Measurements from ENCODE around the gene ZSWIM7. TPM values are rescaled to one million over a fixed set of nuclear protein-coding genes. Genes with fewer than 3 reads are reported as not detected.

Gene ZSWIM7, protein sequence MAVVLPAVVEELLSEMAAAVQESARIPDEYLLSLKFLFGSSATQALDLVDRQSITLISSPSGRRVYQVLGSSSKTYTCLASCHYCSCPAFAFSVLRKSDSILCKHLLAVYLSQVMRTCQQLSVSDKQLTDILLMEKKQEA
- total RNA-seq: 10 to 100 TPM; 19.6 to 21.8 TPM

DNA sequence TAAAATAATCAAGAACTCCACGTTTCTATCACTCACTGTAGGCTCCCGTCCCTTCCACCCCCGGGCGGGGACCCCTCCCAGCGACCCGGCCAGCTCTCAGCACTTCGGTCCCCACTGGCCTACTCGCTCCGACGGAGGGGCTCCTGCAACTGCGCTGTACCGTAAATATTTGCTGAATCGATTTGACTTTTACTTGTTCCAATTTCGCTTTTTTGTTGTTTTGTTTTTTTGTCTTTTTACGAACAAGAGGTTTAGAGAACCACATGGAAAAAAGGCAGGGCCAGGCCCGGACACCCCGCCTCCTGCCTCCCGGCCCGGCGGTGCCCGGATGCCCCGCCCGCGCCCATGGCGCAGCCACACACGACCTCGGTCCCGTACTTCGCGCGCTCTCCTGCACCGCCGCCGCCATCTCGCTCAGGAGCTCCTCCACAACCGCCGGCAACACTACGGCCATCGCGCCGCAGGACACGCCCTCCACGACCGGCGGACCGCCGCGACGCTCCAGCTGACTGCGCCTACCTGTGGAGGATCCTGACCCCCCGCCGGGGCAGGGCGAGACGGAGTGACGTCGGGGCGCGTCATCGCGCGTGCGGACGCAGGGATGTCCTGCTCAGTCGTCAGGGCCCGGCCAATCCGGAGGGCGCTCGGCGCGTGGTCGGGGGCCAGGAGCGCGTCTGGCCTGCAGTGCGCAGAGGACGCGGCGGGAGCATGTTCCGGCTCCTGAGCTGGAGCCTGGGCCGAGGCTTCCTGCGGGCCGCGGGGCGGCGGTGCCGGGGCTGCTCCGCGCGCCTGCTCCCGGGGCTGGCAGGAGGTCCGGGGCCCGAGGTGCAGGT is at the start of gene ZSWIM7, which contains the start of gene TTC19:
Gene ZSWIM7, minus strand, starts transcription at position 564 of the 833 bp plus-strand sequence. Its CDS starts 110 bp downstream, at position 454.
Gene TTC19, plus strand, starts transcription at position 684 of the 833 bp plus-strand sequence. Its CDS starts 25 bp downstream, at position 709.
- peak within 1 kb of the TSS; percentile 97 for H3K4me3 Mint-ChIP-seq
- DNase-seq: peak; percentile 97
- POLR2A ChIA-PET: interaction anchor here (0.6 to 4.7 kb wide), 11 partner anchors 12 to 417 kb away, joined by 3 to 37 read pairs (median 4); partner anchors contain the start of genes ADORA2B, NCOR1 and PIGL
- H3K4me1 Mint-ChIP-seq: peaks cover 26% of the 10 kb centered on the region
- H3K27ac Mint-ChIP-seq: peak within 1 kb of the TSS; percentile 99
- peaks cover 35% of the 10 kb centered on the region for H3K36me3 Mint-ChIP-seq
- ATAC-seq (ENCODE audit: low read depth): peak; percentile 92
- no peaks in the 10 kb centered on the region for H3K27me3 Mint-ChIP-seq
- no peaks in the 10 kb centered on the region for H3K9me3 Mint-ChIP-seq

DNA sequence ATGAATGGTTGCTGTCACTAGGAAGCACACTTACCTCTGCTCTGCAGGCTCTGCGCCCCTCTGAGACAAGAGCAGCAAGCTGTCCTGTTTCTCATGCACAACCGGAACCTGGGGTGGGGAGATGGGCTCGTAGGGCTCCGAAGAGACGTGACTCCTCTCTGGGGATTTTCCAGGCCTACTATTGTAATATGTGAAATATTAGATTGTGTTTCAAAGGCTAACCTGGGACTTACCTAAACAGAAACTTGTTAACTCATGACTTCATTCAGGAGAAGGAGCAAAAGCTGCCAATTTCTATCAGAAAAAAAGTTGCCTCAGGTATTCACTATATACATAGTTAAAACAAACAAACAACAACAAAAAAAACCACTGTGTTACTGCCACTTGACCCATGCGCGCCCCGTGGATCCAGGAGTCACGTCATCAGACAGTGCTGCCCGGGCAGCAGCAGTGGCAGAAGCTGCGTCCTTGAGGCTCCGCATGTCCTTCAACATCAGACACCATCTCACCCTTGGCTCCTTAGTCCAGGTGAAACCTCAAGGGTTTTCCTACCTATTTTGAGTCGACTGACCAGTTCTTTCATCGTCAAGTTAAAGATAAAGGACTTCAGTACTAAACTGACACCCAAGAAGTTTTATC is 49.4 kb upstream of the ZSWIM7 start:
- POLR2A ChIA-PET: no interaction called here
- H3K4me1 Mint-ChIP-seq: peaks cover 15% of the 10 kb centered on the region
- H3K9me3 Mint-ChIP-seq: peaks cover 1% of the 10 kb centered on the region
- H3K27ac Mint-ChIP-seq: no peak overlapping the region
- H3K36me3 Mint-ChIP-seq: peaks cover 50% of the 10 kb centered on the region
- H3K4me3 Mint-ChIP-seq: no peak overlapping the region
- no peak for ATAC-seq (ENCODE audit: low read depth)
- no peaks in the 10 kb centered on the region for H3K27me3 Mint-ChIP-seq
- DNase-seq: no peak

DNA sequence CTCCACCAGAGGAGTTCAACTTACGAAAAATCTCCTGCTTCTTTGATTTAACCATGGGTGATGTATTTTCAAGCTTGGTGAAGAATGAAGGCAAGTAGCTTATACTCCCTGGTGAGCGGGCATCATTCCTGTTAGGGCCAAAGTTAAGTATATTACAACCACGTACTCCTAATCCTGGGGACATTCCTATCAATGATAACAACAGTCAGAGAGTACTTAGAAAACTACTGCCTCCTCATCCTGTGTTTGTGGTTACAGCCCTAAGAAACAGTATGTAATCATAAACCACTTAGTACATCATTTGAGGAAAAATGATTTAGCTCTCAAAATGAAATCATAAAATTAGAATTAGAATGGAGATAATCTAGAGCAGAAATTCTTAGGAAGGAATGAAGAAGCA is 47.5 kb upstream of the ZSWIM7 start:
- peaks cover 15% of the 10 kb centered on the region for H3K4me1 Mint-ChIP-seq
- ATAC-seq (ENCODE audit: low read depth) (no peak), DNase-seq (no peak)
- H3K4me3 Mint-ChIP-seq: no peak overlapping the region
- H3K27ac Mint-ChIP-seq: no peak overlapping the region
- no peaks in the 10 kb centered on the region for H3K9me3 Mint-ChIP-seq
- H3K36me3 Mint-ChIP-seq: peaks cover 44% of the 10 kb centered on the region
- POLR2A ChIA-PET: no interaction called here
- no peaks in the 10 kb centered on the region for H3K27me3 Mint-ChIP-seq

DNA sequence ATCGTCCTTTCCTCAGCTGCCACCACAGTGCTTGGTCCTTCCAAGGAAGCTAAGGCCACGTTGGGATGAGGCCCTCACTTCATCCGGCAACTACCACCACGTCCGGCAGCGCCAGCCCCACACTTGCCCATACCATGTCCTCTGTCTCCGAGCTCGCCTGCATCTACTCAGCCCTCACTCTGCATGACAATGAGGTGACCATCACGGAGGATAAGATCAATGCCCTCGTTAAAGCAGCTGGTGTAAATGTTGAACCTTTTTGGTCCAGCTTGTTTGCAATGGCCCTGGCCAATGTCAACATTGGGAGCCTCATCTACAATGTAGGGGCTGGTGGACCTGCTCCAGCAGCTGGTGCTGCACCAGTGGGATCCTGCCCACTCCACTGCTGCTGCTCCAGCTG is 45.0 kb upstream of the ZSWIM7 start:
- Mint-ChIP-seq H3K4me3 (no peak overlapping the region), H3K9me3 (no peaks in the 10 kb centered on the region), H3K27me3 (no peaks in the 10 kb centered on the region), H3K27ac (no peak overlapping the region), H3K4me1 (peaks cover 15% of the 10 kb centered on the region), H3K36me3 (peaks cover 49% of the 10 kb centered on the region)
- DNase-seq (no peak), ATAC-seq (ENCODE audit: low read depth) (no peak)
- POLR2A ChIA-PET: no interaction called here

DNA sequence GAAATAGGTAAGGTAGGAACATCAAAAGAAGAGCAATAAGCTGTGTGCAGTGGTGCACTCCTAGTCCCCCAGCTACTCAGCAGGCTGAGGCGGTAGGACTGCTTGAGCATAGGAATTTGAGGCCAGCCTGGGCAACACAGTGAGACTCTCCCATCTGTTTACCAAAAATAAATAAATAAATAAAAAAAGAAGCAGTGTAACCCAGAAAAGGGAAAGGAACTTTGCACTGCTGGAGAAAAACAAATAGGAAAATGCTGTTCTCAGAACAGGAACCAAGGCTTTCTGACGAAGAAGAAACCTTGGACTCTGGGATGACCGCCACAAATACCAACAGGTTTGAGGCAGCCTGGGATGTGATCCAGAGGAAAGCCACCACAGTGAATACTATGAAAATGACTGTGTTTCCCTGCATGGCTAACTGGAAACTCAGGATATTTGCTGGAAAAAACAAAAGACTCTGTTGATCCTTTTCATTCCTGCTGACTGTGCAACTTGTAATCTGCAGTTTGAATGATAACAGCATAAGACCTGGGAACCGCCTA is 41.3 kb upstream of the ZSWIM7 start:
- POLR2A ChIA-PET: no interaction called here
- Mint-ChIP-seq H3K4me1 (peaks cover 5% of the 10 kb centered on the region), H3K27ac (no peak overlapping the region), H3K9me3 (no peaks in the 10 kb centered on the region), H3K4me3 (no peak overlapping the region), H3K36me3 (peaks cover 47% of the 10 kb centered on the region), H3K27me3 (no peaks in the 10 kb centered on the region)
- no peak for ATAC-seq (ENCODE audit: low read depth)
- no peak for DNase-seq

DNA sequence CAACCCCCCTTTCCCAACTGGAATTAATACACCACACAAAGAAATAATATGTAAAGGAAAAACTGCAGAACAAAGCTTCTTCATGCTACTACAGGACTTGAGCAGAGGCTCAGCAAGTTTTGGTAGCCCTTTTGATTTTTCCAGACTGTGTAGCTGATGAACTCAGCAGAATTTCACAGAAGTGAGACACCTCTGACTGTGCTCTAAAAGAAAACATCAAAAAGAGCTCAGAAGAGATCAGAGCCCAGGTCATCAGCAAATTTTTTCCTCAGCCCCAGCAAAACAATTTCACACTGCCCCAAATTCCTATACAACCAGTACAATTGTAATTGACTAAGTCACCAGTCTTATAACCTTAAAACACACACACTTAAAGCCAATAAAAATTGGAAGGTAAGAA is 38.1 kb upstream of the ZSWIM7 start:
- Mint-ChIP-seq H3K4me3 (no peak overlapping the region), H3K4me1 (peaks cover 10% of the 10 kb centered on the region), H3K9me3 (no peaks in the 10 kb centered on the region), H3K36me3 (peaks cover 48% of the 10 kb centered on the region), H3K27ac (no peak overlapping the region), H3K27me3 (no peaks in the 10 kb centered on the region)
- POLR2A ChIA-PET: interaction anchor here (0.6 kb wide), 1 partner anchor 560 kb away, joined by 3 read pairs; no protein-coding TSS in a partner anchor
- DNase-seq (no peak), ATAC-seq (ENCODE audit: low read depth) (no peak)

DNA sequence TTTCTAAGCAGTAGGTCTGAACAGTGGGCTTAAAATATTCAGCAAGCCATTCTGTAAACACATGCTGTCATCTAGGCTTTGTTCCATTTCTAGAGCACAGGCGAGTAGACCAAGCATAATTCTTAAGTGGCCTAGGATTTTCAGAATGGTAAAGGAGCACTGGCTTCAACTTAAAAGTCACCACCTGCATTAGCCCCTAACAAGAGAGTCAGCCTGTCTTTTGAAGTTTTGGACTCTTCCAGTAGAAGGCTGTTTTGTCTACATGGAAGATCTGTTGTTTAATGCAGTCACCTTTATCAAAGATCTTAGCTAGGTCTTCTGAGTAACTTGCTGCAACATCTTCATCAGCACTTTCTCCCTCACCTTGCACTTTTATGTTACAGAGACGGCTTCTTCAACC is 36.8 kb upstream of the ZSWIM7 start:
- H3K27me3 Mint-ChIP-seq: no peaks in the 10 kb centered on the region
- H3K36me3 Mint-ChIP-seq: peaks cover 46% of the 10 kb centered on the region
- H3K4me3 Mint-ChIP-seq: no peak overlapping the region
- DNase-seq (no peak), ATAC-seq (ENCODE audit: low read depth) (no peak)
- H3K9me3 Mint-ChIP-seq: no peaks in the 10 kb centered on the region
- no peak overlapping the region for H3K27ac Mint-ChIP-seq
- peaks cover 10% of the 10 kb centered on the region for H3K4me1 Mint-ChIP-seq
- POLR2A ChIA-PET: no interaction called here

DNA sequence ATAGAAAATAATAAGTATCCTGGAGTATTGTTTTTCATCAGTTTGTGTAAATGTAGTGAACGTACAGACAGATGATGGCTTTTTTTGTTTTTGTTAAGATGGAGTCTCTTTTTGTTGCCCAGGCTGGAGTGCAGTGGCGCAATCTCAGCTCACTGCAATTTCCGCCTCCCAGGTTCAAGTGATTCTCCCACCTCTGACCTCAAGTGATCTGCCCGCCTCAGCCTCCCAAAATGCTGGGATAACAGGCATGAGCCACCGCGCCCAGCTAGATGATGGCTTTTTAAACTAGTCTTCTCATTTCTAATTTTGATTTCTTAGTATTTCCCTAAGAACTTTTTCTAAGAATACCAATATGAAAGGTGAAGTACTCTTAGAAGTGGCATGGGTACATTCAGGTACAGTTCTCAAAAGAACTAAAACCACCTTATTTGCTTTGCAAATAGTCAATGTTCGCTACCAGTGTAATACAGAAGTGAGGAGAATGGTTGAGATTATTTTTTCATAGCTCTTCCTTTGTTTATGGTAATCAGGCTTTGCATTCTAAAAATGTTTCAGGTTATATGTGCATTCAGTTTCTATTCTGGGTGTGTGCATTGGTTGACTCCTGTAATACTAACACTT is 34.3 kb upstream of the ZSWIM7 start:
- DNase-seq (no peak), ATAC-seq (ENCODE audit: low read depth) (no peak)
- no peak overlapping the region for H3K4me3 Mint-ChIP-seq
- H3K4me1 Mint-ChIP-seq: peaks cover 10% of the 10 kb centered on the region
- POLR2A ChIA-PET: no interaction called here
- no peaks in the 10 kb centered on the region for H3K9me3 Mint-ChIP-seq
- H3K27ac Mint-ChIP-seq: no peak overlapping the region
- H3K27me3 Mint-ChIP-seq: no peaks in the 10 kb centered on the region
- peaks cover 51% of the 10 kb centered on the region for H3K36me3 Mint-ChIP-seq

DNA sequence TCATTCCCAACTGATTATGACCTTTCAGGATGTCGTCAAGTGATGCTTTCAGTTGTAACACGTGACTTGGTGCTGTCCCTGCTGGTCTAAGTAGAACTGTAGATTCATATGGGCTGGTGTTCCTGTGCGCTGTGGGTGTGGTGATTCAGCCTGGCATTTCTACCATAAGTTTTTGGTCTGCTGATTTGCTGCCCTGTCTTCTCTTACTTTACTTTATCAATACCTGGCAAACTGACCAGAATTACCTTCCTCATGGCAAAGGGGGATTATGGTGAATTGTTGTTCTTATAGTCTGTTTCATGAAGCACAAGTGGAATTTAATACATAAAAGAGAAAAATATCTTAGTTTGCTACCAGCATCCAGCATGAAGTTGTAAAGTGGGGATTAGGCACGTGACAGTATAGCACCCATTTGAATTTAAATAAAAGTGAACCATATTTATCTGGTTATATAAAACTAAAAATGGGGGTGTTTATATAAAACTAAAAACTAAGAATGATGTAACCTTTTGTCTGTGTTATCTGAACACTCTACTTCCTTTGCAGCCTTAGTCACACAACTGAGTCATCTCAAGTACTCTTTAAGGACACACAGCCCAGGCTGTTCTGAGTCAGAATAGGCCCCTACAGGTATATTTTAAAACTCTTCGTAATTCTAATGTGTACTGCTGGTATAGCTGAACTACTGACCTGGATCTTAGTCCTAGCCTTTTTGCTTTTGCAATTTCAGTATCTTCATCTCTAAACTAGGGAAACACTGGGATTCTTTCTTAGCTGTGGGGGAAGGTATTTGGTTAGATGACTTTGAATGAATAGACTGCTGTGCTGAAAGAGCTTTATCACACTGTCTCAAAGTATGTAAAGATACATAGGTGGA is 28.4 kb upstream of the ZSWIM7 start:
- POLR2A ChIA-PET: interaction anchor here (1.5 kb wide), 1 partner anchor 28 kb away, joined by 7 read pairs; the partner anchor contains the start of genes TTC19 and ZSWIM7
- H3K27me3 Mint-ChIP-seq: no peaks in the 10 kb centered on the region
- H3K4me3 Mint-ChIP-seq: peak overlapping the region; percentile 51
- DNase-seq (no peak), ATAC-seq (ENCODE audit: low read depth) (peak; percentile 100)
- H3K27ac Mint-ChIP-seq: peak overlapping the region; percentile 74
- H3K36me3 Mint-ChIP-seq: peaks cover 67% of the 10 kb centered on the region
- no peaks in the 10 kb centered on the region for H3K9me3 Mint-ChIP-seq
- peaks cover 20% of the 10 kb centered on the region for H3K4me1 Mint-ChIP-seq

DNA sequence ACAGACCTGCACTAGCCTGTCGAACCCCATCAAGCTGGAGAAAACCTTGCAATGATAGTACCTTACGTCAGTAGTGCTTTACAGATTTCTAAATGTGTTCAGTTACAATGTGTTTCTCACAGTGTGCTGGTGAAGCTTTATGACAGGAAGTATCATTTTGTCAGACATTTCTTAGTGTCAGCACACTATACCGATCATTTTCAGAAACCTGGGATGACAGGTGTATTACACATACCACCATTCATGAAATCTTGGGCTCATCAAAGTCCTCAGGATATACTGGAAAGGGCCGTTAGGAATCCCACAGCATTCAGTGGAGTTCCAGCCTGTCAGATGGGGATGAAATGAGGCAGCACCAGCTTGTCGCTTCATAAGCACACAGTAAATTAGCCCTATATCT is 27.4 kb upstream of the ZSWIM7 start:
- DNase-seq: no peak
- no peak overlapping the region for H3K4me3 Mint-ChIP-seq
- POLR2A ChIA-PET: interaction anchor here (1.5 kb wide), 1 partner anchor 27 kb away, joined by 7 read pairs; the partner anchor contains the start of genes TTC19 and ZSWIM7
- H3K9me3 Mint-ChIP-seq: no peaks in the 10 kb centered on the region
- no peaks in the 10 kb centered on the region for H3K27me3 Mint-ChIP-seq
- peaks cover 22% of the 10 kb centered on the region for H3K4me1 Mint-ChIP-seq
- H3K36me3 Mint-ChIP-seq: peaks cover 66% of the 10 kb centered on the region
- ATAC-seq (ENCODE audit: low read depth): no peak
- peak overlapping the region; percentile 74 for H3K27ac Mint-ChIP-seq

DNA sequence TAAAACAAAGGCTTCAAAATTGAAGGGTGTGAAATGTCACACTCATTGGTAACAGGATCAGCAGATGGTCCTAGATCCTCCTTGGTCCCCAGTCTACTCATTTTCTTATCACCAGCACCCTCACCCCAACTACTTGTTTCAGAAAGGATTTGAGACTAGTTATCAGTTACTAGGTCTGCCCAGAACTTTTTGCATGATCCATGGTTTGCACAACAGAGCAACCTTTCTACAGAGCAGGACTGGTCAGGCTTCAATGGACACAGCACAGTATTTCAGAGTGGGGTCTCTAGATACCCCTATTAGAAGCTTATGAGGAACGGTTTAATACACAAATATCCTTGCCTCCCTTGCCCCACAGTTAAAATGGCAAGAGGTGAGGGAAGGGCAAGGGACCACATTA is 25.7 kb upstream of the ZSWIM7 start:
- H3K36me3 Mint-ChIP-seq: peaks cover 66% of the 10 kb centered on the region
- H3K27me3 Mint-ChIP-seq: no peaks in the 10 kb centered on the region
- no peak overlapping the region for H3K27ac Mint-ChIP-seq

DNA sequence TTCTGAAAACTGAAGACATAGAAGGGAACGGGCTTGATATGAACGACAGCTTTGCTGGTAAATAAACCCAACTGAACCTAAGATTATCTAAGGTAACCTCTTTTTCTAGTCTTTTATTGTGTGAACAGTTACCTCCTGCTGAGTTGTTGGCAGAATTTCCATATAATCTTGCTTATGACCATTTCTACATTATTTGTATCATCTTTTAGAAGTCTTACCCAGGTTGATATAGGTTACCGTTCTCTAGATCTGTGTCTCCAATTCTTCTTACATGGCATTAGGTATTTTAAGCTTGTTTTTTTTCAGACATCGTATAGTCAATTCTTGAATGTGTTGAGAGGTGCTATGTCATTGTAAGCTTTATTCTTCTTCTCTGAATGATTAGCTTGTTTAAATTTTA is 24.4 kb upstream of the ZSWIM7 start:
- Mint-ChIP-seq H3K27me3 (no peaks in the 10 kb centered on the region), H3K4me1 (peaks cover 31% of the 10 kb centered on the region), H3K4me3 (no peak overlapping the region), H3K27ac (no peak overlapping the region), H3K36me3 (peaks cover 59% of the 10 kb centered on the region), H3K9me3 (no peaks in the 10 kb centered on the region)
- DNase-seq (no peak), ATAC-seq (ENCODE audit: low read depth) (no peak)
- POLR2A ChIA-PET: no interaction called here

More for the DNA sequence above, 25.7 kb upstream of the ZSWIM7 start:
- no peak for DNase-seq
- H3K4me1 Mint-ChIP-seq: peaks cover 29% of the 10 kb centered on the region
- no peaks in the 10 kb centered on the region for H3K9me3 Mint-ChIP-seq
- POLR2A ChIA-PET: no interaction called here
- H3K4me3 Mint-ChIP-seq: no peak overlapping the region
- ATAC-seq (ENCODE audit: low read depth): no peak

Data from activated naive CD8-positive, alpha-beta T cell treated with anti-CD3 and anti-CD28 coated beads, Interleukin-2, amount 10 ng/mL, durations not matched to agents 7 days and 5 days (primary cell).